HepG2 (cell line): ENCODE data around the gene HACE1. TPM values are rescaled to one million over a fixed set of nuclear protein-coding genes. Genes with fewer than 3 reads are reported as not detected.
A peak's percentile ranks its signal among the peaks of the same experiment; 100 is the strongest.

ENCODE experiments used
- ATAC-seq: fragments of 200-7000 bp; cut with Tn5 transposase; 3 replicates; pipeline ENCODE4 v1.9.1; 2020; ENCODE audit warnings: mild to moderate bottlenecking, moderate library complexity
- BruUV-seq: library from RNA; stranded (reverse); fragments of 400-500 nt; replicated peaks from 2 replicates; lab custom pipeline; 2021; lab: Mats Ljungman, UMichigan
- CTCF ChIA-PET: fragments of 300-600 bp; formaldehyde crosslinking; extraction: SDS; loops from one replicate; lab custom pipeline; 2021; ENCODE audit warnings: low total read pairs, inconsistent platforms, low intra/inter-chr PET ratio; lab: Yijun Ruan, JAX
- POLR2A ChIA-PET: fragments of 350-600 bp; sonication (Branson Sonifier 250); formaldehyde crosslinking; loops from one replicate; lab custom pipeline; 2020; ENCODE audit warnings: antibody characterized with exemption, inconsistent platforms; lab: Yijun Ruan, JAX
- DNase-seq: peaks from one replicate; pipeline ENCODE4 v3.0.0-alpha.2; 2015; ENCODE audit warnings: low spot score
- FAIRE-seq: peaks from 3 replicates; lab custom pipeline; 2011; peaks lifted over from hg19 to GRCh38; lab: Jason Lieb, UNC
- H2AFZ ChIP-seq: one replicate; pipeline ENCODE4 v1.6.1; 2011; ENCODE audit warnings: low read length, inconsistent platforms
- H3K27ac ChIP-seq: fragments of 300-600 bp; 3 replicates; pipeline ENCODE4 v1.8.0; 2011; ENCODE audit warnings: mixed run types, mild to moderate bottlenecking, mixed read lengths, low read length, inconsistent platforms; ENCODE audit not compliant: insufficient read depth; ENCODE audit errors: extremely low read length
- H3K27me3 ChIP-seq, 2 experiments: fragments of 200-600 bp in 1 of 2; 2 replicates in 1 of 2; 3 replicates in 1 of 2; pipeline versions ENCODE4 v1.6.0 to v1.8.0; 2011; ENCODE audit warnings: low read length in 2 of 2, mild to moderate bottlenecking in 2 of 2, moderate library complexity in 2 of 2, inconsistent platforms in 1 of 2; ENCODE audit not compliant: insufficient read depth in 2 of 2, control insufficient read depth in 1 of 2
- H3K36me3 ChIP-seq, 2 experiments: fragments of 200-600 bp in 1 of 2; replicated peaks in 1 of 2; 2 replicates in 1 of 2; 3 replicates in 1 of 2; pipeline versions ENCODE4 v1.5.1 to v1.8.0; 2011; ENCODE audit warnings: low read length in 2 of 2, inconsistent platforms in 1 of 2; ENCODE audit not compliant: insufficient read depth in 2 of 2, control insufficient read depth in 1 of 2
- H3K4me1 ChIP-seq: 2 replicates; pipeline ENCODE4 v1.5.1; 2012; ENCODE audit warnings: low read length, inconsistent platforms; ENCODE audit not compliant: insufficient read depth
- H3K4me2 ChIP-seq: 2 replicates; pipeline ENCODE4 v1.6.0; 2011; ENCODE audit warnings: low read depth, low read length, inconsistent platforms
- H3K4me3 ChIP-seq, 3 experiments: fragments of 200-600 bp in 1 of 3; sonication (generic), shearing (Covaris generic) in 1 of 3; replicated peaks in 1 of 3; 2 replicates each; pipeline ENCODE4 v1.5.1; 2011 to 2016; ENCODE audit warnings: low read length in 3 of 3, inconsistent platforms in 2 of 3, low read depth in 2 of 3, mild to moderate bottlenecking in 2 of 3, control low read depth in 1 of 3, mixed read lengths in 1 of 3; ENCODE audit not compliant: insufficient read depth in 1 of 3
- H3K79me2 ChIP-seq: one replicate; pipeline ENCODE4 v1.6.1; 2011; ENCODE audit warnings: low read length, inconsistent platforms; ENCODE audit not compliant: insufficient read depth
- H3K9ac ChIP-seq: 2 replicates; pipeline ENCODE4 v1.6.0; 2011; ENCODE audit warnings: mild to moderate bottlenecking, low read depth, low read length, inconsistent platforms; ENCODE audit not compliant: insufficient read depth
- H3K9me3 ChIP-seq: 2 replicates; pipeline ENCODE4 v1.5.1; 2012; ENCODE audit warnings: mild to moderate bottlenecking, low read length
- H4K20me1 ChIP-seq: 2 replicates; pipeline ENCODE4 v1.6.0; 2011; ENCODE audit warnings: inconsistent platforms, mild to moderate bottlenecking, low read length, moderate library complexity; ENCODE audit not compliant: insufficient read depth
- HNRNPK ChIP-seq: fragments of 200-400 bp; formaldehyde crosslinking; IDR thresholded peaks from 2 replicates; pipeline ENCODE4 v1.6.1; 2018; ENCODE audit warnings: low read length, low read depth, moderate library complexity, mild to moderate bottlenecking; ENCODE audit not compliant: poor library complexity, severe bottlenecking
- PCBP2 ChIP-seq: fragments of 200-400 bp; formaldehyde crosslinking; optimal IDR thresholded peaks from 2 replicates; pipeline ENCODE3; 2018; ENCODE audit warnings: low read length, low read depth; ENCODE audit not compliant: poor library complexity, severe bottlenecking
- ZNF143 ChIP-seq: sonication (generic); formaldehyde crosslinking; IDR thresholded peaks from 2 replicates; pipeline ENCODE4 v1.4.0; 2020; ENCODE audit warnings: missing genetic modification reagents
- ZNF496 ChIP-seq: sonication (generic); formaldehyde crosslinking; IDR thresholded peaks from 2 replicates; pipeline ENCODE4 v1.8.1; 2023; ENCODE audit warnings: mild to moderate bottlenecking, moderate library complexity, missing genetic modification reagents; ENCODE audit not compliant: insufficient replicate concordance
- ZNF879 ChIP-seq: sonication (generic); formaldehyde crosslinking; IDR thresholded peaks from 2 replicates; pipeline ENCODE4 v1.8.1; 2023; ENCODE audit warnings: missing genetic modification reagents
- WGBS: methylation state at CpG from one replicate; pipeline ENCODE4 v1.1.6; 2017; ENCODE audit warnings: low lambda C conversion rate; 5-methylcytosine and 5-hydroxymethylcytosine counted together
- in situ Hi-C: cut with HindIII; loops from 2 replicates; pipeline ENCODE4 v1.10.0; 2017; ENCODE audit warnings: low pct_unique_long_range_greater_than_20kb; ENCODE audit not compliant: extremely low pct_ligation_motif_present
- intact Hi-C: fragments of 100-400 bp; cut with micrococcal nuclease; formaldehyde crosslinking; loops from one replicate; pipeline ENCODE4 v1.10.0; 2022; ENCODE audit not compliant: unreplicated experiment
- polyA plus RNA-seq, 8 experiments: library from polyadenylated mRNA; depleted of rRNA in 3 of 8; stranded (reverse) in 7 of 8; unstranded in 1 of 8; fragments of >200 nt; fragmentation: Illumina TruSeq in 4 of 8; extraction: Trizol in 4 of 8; gene quantifications; 2 replicates each; pipeline versions ENCODE4 v1.2.1 to v1.2.3, GENCODE V29; 2011 to 2016; ENCODE audit warnings: low read depth in 4 of 8, missing spikeins in 1 of 8, mixed read lengths in 1 of 8; ENCODE audit not compliant: insufficient read depth in 1 of 8
- total RNA-seq, 5 experiments: library from RNA; depleted of rRNA; stranded (reverse); fragments of >200 nt; fragmentation: Illumina TruSeq; extraction: Trizol; gene quantifications; 2 replicates each; pipeline ENCODE4 v1.2.3, GENCODE V29; 2016; ENCODE audit warnings: low read depth in 1 of 5
- TF ChIP-seq, protein P1 (sequence below): IDR thresholded peaks from 2 replicates; pipeline ENCODE4 v1.6.1; 2012; ENCODE audit warnings: low read length, improper control_type of control experiment
- TF ChIP-seq, protein P2 (sequence below): IDR thresholded peaks from 2 replicates; pipeline ENCODE4 v1.6.1; 2016; ENCODE audit warnings: control low read depth
- TF ChIP-seq, protein P3 (sequence below): sonication (generic); formaldehyde crosslinking; IDR thresholded peaks from 2 replicates; pipeline ENCODE4 v1.5.0; 2020; ENCODE audit warnings: mild to moderate bottlenecking, missing genetic modification reagents, borderline replicate concordance

The HACE1 gene
- total and polyA plus RNA-seq, 2 of the 13 experiments (the other 11 are each of a cell fraction or from before 2014, with no cell fraction given): 8.9 to 11.4 TPM

DNA sequence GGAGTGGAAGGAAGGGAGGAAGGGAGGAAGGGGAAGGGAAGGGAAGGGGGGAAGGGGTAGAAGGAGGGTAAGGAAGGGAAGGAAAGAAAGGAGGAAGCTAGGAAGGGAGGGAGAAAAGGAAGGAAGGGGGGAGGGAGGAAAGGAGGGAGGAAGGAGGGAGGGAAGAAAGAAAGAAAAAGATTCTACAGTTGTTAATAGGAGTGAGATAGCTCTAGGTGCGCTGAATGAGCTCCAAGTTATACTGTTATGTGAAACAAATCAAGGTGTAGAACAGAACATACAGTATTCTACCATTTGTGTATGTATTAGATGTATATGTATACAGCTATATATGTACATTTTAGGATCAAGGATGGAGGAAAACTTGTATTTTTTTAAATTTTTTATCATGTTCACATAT, 167.7 kb downstream of the HACE1 start:
- H3K9ac ChIP-seq: no peak overlapping the region
- CTCF ChIA-PET: no interaction called here
- whole genome bisulfite sequencing: 8% methylated on average over 1 of the region's 1 CpG
- H2AFZ ChIP-seq: no peak overlapping the region
- intact Hi-C loops (no loop called here), in situ Hi-C loops (no loop called here)
- DNase-seq (no peak), ATAC-seq (no peak), FAIRE-seq (no peak)
- H3K27ac ChIP-seq: no peak overlapping the region
- no peaks in the 10 kb centered on the region for H3K9me3 ChIP-seq
- H3K27me3 ChIP-seq: 0 out of 5 replicates have a peak, but pooled peaks cover 0 to 4% of the 10 kb centered on the region in 2 experiments
- no peaks in the 10 kb centered on the region for H3K79me2 ChIP-seq
- no peaks in the 10 kb centered on the region for H3K36me3 ChIP-seq
- TF ChIP-seq PCBP2 (peak; percentile 38), ZNF879 (CRISPR knock-in tag) (no peak), HNRNPK (peak; percentile 72), ZNF496 (CRISPR knock-in tag) (no peak)
- H3K4me3 ChIP-seq: no peak overlapping the region
- no TSS peak for BruUV-seq
- no peak overlapping the region for H3K4me2 ChIP-seq
- H3K4me1 ChIP-seq: no peaks in the 10 kb centered on the region
- H4K20me1 ChIP-seq: no peaks in the 10 kb centered on the region
- POLR2A ChIA-PET: no interaction called here

DNA sequence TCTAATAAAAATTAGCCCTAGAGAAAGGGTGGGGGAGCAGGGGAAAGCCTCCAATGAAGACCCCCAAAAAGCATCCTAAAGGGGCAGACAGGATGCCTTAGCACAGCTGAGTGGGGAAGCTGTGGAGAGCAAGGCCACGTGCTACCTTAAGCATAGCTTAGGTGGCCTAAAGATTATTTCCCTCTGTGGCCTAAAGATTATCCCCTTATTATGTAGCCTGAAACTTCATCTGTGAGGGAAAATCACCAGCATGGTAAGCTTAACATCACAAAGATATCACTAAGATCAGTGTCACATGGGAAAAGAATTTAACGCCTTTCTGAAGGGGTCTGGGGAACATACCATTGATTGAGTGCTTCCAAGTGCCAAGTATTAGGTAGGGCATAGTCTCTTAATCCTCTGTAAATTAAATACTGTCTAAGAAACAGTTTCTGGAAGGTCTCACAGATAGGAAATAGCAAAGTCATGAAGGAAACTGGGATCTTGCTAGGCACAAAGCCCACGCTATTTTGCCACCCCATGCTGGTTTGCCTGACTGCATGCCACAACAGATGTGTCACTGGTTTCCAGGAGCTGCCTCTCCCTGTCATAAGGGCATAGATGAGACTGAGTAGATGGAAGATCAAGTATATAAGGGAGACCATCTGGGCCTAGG, 170.0 kb downstream of the HACE1 start:
- H3K79me2 ChIP-seq: no peaks in the 10 kb centered on the region
- intact Hi-C loops: no loop called here
- no TSS peak for BruUV-seq
- no peaks in the 10 kb centered on the region for H3K36me3 ChIP-seq
- CTCF ChIA-PET: no interaction called here
- no peak for ATAC-seq
- no peaks in the 10 kb centered on the region for H3K4me1 ChIP-seq
- no peak overlapping the region for H3K9ac ChIP-seq
- H3K27me3 ChIP-seq: 0 out of 5 replicates have a peak, but pooled peaks cover 0 to 4% of the 10 kb centered on the region in 2 experiments
- no peaks in the 10 kb centered on the region for H4K20me1 ChIP-seq
- in situ Hi-C loops: no loop called here
- no peak for DNase-seq
- H2AFZ ChIP-seq: no peak overlapping the region
- no peak overlapping the region for H3K4me2 ChIP-seq
- H3K9me3 ChIP-seq: no peaks in the 10 kb centered on the region
- FAIRE-seq: no peak
- no peak overlapping the region for H3K4me3 ChIP-seq
- POLR2A ChIA-PET: no interaction called here
- WGBS: 2% methylated on average over 3 of the region's 3 CpGs
- H3K27ac ChIP-seq: no peak overlapping the region
- no peak for TF ChIP-seq ZNF143 (CRISPR knock-in tag)
- TF ChIP-seq, protein P1, sequence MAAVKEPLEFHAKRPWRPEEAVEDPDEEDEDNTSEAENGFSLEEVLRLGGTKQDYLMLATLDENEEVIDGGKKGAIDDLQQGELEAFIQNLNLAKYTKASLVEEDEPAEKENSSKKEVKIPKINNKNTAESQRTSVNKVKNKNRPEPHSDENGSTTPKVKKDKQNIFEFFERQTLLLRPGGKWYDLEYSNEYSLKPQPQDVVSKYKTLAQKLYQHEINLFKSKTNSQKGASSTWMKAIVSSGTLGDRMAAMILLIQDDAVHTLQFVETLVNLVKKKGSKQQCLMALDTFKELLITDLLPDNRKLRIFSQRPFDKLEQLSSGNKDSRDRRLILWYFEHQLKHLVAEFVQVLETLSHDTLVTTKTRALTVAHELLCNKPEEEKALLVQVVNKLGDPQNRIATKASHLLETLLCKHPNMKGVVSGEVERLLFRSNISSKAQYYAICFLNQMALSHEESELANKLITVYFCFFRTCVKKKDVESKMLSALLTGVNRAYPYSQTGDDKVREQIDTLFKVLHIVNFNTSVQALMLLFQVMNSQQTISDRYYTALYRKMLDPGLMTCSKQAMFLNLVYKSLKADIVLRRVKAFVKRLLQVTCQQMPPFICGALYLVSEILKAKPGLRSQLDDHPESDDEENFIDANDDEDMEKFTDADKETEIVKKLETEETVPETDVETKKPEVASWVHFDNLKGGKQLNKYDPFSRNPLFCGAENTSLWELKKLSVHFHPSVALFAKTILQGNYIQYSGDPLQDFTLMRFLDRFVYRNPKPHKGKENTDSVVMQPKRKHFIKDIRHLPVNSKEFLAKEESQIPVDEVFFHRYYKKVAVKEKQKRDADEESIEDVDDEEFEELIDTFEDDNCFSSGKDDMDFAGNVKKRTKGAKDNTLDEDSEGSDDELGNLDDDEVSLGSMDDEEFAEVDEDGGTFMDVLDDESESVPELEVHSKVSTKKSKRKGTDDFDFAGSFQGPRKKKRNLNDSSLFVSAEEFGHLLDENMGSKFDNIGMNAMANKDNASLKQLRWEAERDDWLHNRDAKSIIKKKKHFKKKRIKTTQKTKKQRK: no peak
- TF ChIP-seq, protein P2, sequence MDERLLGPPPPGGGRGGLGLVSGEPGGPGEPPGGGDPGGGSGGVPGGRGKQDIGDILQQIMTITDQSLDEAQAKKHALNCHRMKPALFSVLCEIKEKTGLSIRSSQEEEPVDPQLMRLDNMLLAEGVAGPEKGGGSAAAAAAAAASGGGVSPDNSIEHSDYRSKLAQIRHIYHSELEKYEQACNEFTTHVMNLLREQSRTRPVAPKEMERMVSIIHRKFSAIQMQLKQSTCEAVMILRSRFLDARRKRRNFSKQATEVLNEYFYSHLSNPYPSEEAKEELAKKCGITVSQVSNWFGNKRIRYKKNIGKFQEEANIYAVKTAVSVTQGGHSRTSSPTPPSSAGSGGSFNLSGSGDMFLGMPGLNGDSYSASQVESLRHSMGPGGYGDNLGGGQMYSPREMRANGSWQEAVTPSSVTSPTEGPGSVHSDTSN (CRISPR knock-in tag): no peak
- TF ChIP-seq, protein P3, sequence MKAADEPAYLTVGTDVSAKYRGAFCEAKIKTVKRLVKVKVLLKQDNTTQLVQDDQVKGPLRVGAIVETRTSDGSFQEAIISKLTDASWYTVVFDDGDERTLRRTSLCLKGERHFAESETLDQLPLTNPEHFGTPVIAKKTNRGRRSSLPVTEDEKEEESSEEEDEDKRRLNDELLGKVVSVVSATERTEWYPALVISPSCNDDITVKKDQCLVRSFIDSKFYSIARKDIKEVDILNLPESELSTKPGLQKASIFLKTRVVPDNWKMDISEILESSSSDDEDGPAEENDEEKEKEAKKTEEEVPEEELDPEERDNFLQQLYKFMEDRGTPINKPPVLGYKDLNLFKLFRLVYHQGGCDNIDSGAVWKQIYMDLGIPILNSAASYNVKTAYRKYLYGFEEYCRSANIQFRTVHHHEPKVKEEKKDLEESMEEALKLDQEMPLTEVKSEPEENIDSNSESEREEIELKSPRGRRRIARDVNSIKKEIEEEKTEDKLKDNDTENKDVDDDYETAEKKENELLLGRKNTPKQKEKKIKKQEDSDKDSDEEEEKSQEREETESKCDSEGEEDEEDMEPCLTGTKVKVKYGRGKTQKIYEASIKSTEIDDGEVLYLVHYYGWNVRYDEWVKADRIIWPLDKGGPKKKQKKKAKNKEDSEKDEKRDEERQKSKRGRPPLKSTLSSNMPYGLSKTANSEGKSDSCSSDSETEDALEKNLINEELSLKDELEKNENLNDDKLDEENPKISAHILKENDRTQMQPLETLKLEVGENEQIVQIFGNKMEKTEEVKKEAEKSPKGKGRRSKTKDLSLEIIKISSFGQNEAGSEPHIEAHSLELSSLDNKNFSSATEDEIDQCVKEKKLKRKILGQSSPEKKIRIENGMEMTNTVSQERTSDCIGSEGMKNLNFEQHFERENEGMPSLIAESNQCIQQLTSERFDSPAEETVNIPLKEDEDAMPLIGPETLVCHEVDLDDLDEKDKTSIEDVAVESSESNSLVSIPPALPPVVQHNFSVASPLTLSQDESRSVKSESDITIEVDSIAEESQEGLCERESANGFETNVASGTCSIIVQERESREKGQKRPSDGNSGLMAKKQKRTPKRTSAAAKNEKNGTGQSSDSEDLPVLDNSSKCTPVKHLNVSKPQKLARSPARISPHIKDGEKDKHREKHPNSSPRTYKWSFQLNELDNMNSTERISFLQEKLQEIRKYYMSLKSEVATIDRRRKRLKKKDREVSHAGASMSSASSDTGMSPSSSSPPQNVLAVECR (CRISPR knock-in tag): no peak
